Activated CD8-positive, alpha-beta memory T cell treated with anti-CD3 and anti-CD28 coated beads, Interleukin-2, amount 50 U/mL, for 4 hours (primary cell): ENCODE measurements around the gene MPO.

Experiments
- DNase-seq: peaks from one replicate; pipeline ENCODE4 v3.0.0-alpha.2; 2020

The MPO gene

DNA sequence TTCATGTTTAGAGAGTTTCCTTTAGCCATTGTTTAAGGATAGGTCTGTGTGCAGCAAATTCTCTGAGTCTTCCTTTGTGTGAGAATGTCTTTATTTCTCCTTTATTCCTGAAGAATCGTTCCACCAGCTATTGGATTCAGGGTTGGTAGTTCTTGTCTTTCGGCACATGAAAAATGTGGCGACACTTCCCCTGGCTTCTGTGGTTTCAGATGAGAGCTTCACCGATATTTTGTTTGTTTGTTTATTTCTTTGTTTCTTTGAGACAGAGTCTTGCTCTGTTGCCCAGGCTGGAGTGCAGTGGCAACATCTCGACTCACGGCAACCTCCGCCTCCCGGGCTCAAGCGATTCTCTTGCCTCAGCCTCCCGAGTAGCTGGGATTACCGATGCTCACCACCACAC is 18.6 kb downstream of the MPO start:
- DNase-seq = no peak

GRCh38 chr17:58254803-58255202 is 25.9 kb downstream of the MPO start:
- DNase-seq = no peak

- no peak for DNase-seq
Observed at GRCh38 chr17:58253082-58253481, 27.7 kb downstream of the MPO start.

- no peak for DNase-seq
Observed at GRCh38 chr17:58252141-58252540, 28.6 kb downstream of the MPO start.

GRCh38 chr17:58250344-58251011 is 30.3 kb downstream of the MPO start:
- no peak for DNase-seq

DNA sequence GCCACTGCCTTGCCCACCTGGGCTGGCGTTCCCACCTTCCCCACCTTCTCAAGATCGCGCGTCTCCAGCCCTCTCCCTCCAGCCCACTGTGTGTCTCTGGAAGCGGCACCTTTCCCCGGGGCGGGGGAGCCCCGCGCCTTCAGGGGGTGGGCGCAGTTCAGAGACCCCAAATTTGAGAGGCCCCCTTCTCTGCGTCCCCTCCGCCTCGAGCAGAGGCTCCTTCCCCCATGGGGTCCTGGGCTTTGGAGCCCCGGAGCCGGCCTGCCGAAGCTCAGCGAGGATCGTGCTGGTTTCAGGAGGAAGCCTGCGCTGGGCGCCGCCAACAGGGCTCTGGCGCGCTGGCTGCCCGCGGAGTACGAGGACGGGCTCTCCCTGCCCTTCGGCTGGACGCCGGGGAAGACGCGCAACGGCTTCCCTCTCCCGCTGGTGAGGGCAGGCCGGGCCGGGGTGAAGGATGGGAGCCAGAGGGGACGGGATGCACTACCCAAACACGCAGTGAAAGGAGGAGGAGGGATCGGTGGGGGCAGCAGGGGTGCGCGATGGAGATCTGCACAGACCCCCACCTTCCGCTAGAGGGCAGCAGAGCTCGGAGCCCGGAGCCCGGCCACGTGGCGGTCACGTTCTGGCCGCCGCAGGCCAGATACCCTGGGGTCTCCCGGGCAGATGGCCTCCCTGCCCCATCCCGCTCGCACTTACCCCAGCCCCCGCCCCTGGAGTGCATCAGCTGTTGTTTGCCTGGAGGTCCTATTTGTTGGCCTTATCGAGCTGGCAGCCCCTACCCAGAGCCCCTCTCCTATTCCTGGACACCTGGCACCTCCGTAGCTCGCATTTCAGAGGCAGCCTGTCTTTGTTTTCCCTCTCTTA is 31.2 kb downstream of the MPO start:
- DNase-seq = peak; percentile 82

DNA sequence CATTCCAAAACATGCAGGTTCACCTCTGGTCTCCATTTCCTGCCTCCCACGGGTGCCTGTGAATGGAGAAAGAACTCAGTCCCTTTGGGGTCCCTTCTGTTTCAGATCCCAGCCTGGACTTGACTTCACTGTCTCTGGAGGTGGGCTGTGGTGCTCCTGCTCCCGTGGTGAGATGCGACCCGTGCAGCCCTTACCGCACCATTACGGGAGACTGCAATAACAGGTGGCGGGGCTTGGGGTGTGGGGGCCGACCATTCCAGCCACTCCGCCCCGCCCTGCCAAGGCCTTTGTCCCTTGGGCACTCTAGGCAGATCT is 31.8 kb downstream of the MPO start:
- DNase-seq = no peak

DNA sequence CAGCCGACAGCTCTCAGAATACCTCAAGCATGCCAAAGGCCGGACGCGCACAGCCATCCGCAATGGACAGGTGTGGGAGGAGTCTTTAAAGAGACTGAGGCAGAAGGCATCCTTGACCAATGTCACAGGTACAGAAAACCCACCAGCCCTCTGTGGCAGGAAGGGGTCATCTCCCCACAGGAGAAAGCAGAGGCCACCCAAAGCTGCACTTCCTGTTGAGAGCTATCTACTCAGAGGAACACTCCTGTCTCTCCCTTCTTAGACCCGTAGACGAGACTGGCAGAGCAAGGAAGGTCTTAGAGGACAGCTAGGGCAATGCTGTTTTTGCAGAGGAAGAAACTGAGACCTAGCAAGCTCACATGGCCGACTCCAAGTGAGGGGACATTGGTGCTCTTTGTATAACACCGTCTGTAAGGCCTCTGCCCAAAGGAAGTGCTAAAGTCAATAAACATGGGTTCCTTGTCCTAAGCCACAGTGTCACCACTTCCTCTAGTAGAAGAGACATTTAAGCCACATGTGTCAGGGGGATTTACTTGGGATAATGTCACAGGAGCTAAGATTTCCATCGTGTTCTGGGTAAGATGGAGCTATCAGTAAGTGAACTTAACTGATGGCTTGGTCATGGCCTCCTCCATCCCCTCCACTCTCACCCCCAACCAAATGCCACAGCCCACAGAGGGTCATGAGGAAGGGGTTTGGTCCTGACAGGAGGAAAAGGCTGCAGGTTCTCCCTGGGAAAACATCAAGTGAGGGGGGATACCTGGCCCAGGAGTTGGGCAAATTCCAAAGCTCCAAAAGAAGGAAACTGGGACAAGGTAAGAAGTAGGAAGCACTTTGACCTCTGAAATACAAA is 33.0 kb downstream of the MPO start:
- DNase-seq = no peak

DNA sequence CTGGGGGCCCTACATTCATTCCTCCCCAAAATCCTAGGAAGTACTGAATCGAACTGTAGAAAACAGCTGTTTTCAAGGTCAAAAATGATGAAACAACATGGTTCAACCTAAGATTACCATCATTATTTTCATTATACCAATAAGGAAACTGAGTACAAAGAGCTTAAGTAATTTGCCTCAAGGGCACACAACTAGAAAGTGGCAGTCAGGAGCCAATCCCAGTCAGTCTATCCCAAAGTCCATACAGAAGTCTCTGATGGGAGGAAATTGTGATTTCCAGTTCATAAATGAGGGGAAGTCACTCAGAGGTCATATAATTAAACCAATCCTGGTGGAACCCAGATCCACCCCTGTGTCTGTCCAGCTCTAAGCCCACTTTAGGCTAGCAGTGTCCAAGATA is 34.0 kb downstream of the MPO start:
- DNase-seq = no peak

DNA sequence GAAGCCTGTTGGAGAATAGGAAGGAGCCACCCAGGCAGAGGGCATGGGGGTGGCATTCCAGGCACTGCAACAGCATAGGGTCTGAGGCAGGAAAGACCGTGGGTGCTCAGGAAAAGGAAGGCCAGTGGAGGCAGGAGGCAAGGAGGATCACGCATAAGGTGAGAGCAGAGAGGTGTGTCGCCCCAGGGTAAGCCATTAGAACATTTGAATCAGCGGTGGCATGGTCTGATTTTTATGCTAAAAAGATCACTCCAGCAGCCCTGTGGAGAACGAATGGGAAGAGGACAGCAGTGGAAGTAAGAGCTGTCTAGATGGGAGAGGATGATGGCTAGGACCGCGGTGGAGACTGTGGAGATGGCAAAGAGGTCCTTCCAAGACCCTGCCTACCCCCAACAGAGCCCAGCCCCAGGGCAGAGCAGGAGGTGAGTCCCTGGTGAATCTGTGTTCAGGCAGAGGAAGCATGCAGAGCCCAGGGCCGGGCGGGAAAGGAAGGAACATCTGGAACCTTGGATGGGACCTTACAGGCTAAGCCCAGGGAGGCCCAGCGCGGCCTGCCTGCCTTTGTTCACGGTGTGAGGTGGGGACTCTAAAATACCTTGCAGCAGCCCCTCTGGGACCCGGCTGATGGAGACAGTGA is 34.5 kb downstream of the MPO start:
- no peak for DNase-seq

DNA sequence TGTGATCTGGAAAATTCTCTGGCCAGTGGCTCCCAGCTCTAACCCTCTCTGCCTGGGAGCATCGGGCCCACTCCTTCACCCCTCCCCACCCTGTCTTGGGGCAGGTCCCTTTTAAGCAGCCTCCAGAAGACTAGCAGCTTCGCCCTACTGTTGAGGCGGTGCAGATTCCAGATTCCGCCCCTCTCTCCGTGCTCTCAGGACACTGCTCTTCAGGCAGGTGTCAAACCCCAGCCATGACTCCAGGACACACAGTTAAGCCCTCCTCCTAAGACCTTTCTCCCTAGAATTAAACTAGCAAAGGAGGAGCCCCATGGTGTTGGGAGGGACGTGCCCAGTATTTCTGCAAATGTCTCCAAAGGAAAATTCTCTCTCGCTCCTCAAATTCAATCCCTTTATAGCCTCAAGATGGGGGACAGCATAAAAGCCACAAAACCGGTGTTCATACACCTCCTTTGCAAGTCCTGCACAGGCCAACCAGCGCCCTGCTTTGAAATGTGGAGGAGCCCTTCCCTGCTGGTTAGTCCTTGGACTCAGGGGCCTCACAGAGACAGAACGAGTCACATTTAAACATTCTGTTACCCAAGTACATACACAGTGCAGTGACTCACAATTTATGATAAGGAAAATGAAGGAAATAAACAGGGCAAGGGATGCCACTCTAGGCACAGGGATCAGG is 35.2 kb downstream of the MPO start:
- no peak for DNase-seq

- no peak for DNase-seq
Observed at GRCh38 chr17:58244963-58245362, 35.8 kb downstream of the MPO start.

- no peak for DNase-seq
Observed at GRCh38 chr17:58242171-58242784, 38.5 kb downstream of the MPO start.

DNA sequence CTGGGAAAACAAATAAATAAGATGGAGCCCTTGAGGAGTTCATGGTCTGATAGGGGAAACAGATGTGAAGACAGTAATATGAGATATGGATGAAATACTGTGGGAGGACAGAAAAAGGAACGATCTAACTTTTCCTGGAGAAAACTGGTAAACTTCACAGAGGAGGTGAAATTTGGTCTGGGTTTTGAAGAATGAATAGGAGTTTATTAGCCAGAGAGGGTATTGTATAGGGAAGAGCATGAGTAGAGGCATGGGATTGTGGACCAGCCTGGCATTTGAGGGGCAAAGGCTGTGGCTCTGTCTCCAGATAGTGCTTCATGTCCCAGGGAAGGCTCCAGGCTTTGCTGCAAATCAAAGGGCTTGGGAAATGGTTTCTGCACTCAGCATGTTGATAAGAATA is 40.7 kb downstream of the MPO start:
- DNase-seq = no peak

- no peak for DNase-seq
Observed at GRCh38 chr17:58238147-58238634, 42.5 kb downstream of the MPO start, which contains the start of gene LPO. Gene LPO (plus strand): TSS chr17:58238584. CDS start chr17:58242980, 4,396 bp downstream.

- DNase-seq = no peak
Observed at GRCh38 chr17:58236394-58236793, 44.3 kb downstream of the MPO start.

- no peak for DNase-seq
Observed at GRCh38 chr17:58235821-58236220, 44.9 kb downstream of the MPO start.

DNA sequence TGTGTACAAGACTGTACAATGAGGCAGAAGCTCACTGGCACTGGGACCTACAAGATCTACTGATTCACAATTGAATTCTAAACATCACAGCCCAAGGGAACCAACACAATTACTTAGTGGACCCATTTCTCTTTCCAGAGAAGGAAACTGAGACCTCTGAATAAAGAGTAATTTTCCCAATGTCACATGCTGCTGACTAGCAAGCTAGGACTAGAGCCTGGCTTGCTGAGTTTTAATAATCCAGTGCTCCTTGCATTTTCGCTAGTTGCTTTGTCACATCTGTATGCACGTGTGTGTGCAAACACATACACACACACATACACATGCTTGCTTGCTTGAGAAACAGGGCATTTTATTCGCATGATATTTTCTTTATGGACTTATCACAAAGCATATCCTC is 46.2 kb downstream of the MPO start:
- no peak for DNase-seq

- DNase-seq = no peak
Observed at GRCh38 chr17:58233543-58233942, 47.2 kb downstream of the MPO start.

- DNase-seq = no peak
Observed at GRCh38 chr17:58232707-58233156, 48.0 kb downstream of the MPO start.

DNA sequence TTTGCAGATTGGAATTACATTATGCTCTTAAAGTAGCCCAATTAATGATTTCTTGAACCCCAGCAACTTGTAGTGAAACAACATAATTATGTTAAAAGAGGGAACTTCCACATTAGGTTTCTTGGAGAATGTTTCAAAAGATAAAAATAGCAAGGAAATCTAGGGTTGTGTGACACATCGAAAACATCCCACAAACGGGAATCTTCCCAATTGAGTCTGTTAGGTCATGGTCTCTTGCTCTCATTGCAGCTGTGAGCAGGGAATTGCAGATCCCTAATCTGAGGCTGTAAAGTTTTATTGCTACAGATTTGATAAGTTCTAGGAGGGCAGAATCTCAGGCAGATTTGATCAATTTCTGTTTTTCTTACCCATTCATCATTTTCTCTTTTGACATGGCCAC is 49.1 kb downstream of the MPO start:
- no peak for DNase-seq

GRCh38 chr17:58229881-58230280 is 50.9 kb downstream of the MPO start:
- DNase-seq = no peak
